Coronary artery (tissue), 2 donors: ENCODE measurements around the gene GAL3ST2.
"Not testable (repeated sequence)": the region's sequence is repeated elsewhere in the genome, so short reads cannot be mapped to it uniquely, and the experiment has no call there.

ENCODE experiments used
- DNase-seq: peaks from one replicate; pipeline ENCODE4 v3.0.0-alpha.2; 2017; ENCODE audit warnings: low spot score
- H3K27ac ChIP-seq, 2 donors: fragments of 200-600 bp; sonication (generic); one replicate each; pipeline ENCODE4 v1.5.1; 2016 to 2019
- H3K4me3 ChIP-seq: fragments of 200-600 bp; sonication (generic); 2 replicates; pipeline ENCODE4 v1.5.1; 2016; ENCODE audit warnings: mild to moderate bottlenecking, moderate library complexity
- TF ChIP-seq, protein P1 (sequence below): fragments of 200-600 bp; sonication (generic); IDR thresholded peaks from one replicate; pipeline ENCODE4 v1.5.1; 2019; ENCODE audit warnings: antibody characterized with exemption

The GAL3ST2 gene

GRCh38 chr2:241739651-241740050 lies 37.0 kb upstream of the GAL3ST2 start:
- no peak for DNase-seq
- TF ChIP-seq, protein P1, sequence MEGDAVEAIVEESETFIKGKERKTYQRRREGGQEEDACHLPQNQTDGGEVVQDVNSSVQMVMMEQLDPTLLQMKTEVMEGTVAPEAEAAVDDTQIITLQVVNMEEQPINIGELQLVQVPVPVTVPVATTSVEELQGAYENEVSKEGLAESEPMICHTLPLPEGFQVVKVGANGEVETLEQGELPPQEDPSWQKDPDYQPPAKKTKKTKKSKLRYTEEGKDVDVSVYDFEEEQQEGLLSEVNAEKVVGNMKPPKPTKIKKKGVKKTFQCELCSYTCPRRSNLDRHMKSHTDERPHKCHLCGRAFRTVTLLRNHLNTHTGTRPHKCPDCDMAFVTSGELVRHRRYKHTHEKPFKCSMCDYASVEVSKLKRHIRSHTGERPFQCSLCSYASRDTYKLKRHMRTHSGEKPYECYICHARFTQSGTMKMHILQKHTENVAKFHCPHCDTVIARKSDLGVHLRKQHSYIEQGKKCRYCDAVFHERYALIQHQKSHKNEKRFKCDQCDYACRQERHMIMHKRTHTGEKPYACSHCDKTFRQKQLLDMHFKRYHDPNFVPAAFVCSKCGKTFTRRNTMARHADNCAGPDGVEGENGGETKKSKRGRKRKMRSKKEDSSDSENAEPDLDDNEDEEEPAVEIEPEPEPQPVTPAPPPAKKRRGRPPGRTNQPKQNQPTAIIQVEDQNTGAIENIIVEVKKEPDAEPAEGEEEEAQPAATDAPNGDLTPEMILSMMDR = no peak
- H3K27ac ChIP-seq = no peak overlapping the region

DNA sequence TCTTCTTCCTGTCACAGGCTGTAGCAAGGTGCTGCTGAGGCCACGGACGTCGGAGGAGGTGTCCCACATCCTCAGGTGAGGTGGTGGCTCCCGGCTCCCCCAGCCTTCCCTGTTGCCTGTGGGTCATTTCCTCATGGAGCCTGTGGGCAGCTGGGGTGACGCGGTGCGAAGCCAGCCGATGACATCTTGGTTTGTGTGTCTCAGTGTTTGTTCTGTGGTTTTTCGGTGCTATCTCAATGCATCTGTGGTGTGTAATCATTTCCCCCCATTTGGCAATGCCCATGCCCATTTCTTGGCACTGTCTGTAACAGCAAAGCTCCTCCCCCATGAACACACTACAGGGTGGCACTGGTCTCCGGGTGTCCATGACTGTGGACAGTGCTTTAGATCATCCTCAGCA lies 35.6 kb upstream of the GAL3ST2 start:
- no peak overlapping the region for H3K27ac ChIP-seq
- DNase-seq = no peak
- TF ChIP-seq, protein P1 = no peak
- H3K4me3 ChIP-seq = no peak overlapping the region

More at GRCh38 chr2:241739651-241740050, 37.0 kb upstream of the GAL3ST2 start:
- H3K4me3 ChIP-seq = no peak overlapping the region

DNA sequence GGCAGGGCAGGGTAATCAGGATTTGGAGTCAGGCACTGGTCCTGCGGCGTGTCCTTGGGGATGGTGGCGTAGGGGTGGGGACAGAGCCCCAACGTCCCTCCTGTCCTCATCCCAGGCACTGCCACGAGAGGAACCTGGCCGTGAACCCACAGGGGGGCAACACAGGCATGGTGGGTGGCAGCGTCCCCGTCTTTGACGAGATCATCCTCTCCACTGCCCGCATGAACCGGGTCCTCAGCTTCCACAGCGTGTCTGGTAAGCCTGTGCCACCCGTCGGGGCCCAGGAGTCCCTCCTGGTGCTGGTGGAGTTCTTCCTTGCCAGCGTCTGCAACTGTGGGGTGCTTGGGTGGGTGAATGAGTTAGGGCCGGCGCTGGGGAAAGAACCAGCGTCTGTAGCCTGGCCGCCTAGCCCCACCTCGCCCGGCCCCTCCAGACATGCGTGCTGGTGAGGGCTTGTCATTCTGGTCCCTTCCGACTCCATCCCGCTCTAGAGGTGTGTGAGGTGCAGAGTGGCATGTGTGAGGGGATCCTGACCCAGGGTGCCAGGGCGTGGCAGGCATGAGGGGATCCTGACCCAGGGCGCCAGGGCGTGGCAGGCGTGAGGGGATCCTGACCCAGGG lies 34.2 kb upstream of the GAL3ST2 start:
- no peak for DNase-seq
- no peak overlapping the region for H3K27ac ChIP-seq
- TF ChIP-seq, protein P1 = no peak

GRCh38 chr2:241743008-241743407 lies 33.6 kb upstream of the GAL3ST2 start:
- not testable (repeated sequence) for DNase-seq, H3K27ac ChIP-seq, H3K4me3 ChIP-seq

More for the DNA sequence above, 34.2 kb upstream of the GAL3ST2 start:
- no peak overlapping the region for H3K4me3 ChIP-seq

GRCh38 chr2:241743620-241744019 lies 33.0 kb upstream of the GAL3ST2 start:
- TF ChIP-seq, protein P1 = no peak
- no peak for DNase-seq
- Histone ChIP-seq H3K27ac (no peak overlapping the region), H3K4me3 (no peak overlapping the region)

DNA sequence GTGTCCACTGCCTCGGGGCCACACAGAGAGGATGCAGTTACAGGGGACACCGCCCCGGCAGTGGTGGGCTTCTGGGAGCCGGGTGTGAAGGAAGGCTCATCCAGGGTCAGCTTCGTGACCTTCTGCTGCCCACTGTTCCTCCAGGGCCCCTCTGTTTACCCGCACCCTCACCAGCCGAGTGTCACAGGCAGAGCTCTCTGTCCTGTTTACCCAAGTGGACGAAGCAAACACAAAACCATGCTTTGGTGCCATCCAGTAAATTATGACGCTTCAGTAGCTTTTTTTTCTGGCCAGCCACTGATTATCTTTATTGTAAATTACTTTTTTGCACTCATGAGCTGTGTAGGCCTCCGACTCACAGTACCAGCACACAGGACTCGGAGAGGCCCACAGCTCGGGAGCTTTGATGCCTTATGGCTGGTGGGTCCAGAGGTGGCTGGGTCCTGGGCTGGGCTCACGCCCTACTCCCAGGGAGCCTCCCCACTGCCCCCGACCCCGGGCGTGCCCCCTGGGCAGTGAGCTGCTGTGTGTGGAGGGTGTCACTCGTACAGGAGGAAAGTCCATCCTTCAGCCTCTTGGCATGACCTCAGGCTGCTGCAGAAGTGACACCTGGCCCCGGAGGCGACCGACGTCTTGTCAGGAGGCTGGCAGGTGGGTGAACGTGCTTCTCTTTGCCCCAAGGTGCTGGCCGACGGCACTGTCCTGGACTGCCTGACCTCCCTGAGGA lies 32.4 kb upstream of the GAL3ST2 start:
- DNase-seq = no peak
- no peak overlapping the region for H3K4me3 ChIP-seq
- TF ChIP-seq, protein P1 = no peak
- H3K27ac ChIP-seq = no peak overlapping the region

DNA sequence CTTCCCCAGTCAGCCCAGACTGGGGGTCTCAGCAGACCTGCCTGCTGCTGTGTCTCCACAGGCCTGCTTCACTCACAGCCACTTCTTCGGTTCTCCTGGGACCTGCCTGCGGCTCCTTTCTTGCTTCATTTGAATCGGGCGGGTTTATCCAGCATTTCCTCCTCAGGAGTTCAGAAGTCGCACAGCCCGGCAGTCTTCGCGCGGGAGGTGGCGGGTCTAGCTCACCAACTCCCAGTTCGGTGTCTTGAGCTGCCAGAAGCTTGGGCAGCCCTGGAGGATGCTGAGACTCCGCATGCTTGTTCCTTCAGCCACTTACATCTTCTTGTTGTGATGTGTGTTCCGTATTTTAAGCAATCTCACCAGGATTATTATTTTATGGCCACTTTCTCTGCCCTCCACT lies 31.3 kb upstream of the GAL3ST2 start:
- Histone ChIP-seq H3K4me3 (no peak overlapping the region), H3K27ac (no peak overlapping the region)
- TF ChIP-seq, protein P1 = no peak
- no peak for DNase-seq
